IMR-90 (cell line): ENCODE data around the gene TMEM131L. TPM values are rescaled to one million over a fixed set of nuclear protein-coding genes. Genes with fewer than 3 reads are reported as not detected.

Experiments used
- ATAC-seq: fragments of 200-7000 bp; cut with Tn5 transposase; 2 replicates; pipeline ENCODE4 v1.9.1; 2020; ENCODE audit warnings: low read depth, mild to moderate bottlenecking, moderate library complexity
- BruUV-seq: library from RNA; stranded (reverse); fragments of 400-500 nt; replicated peaks from 2 replicates; lab custom pipeline; 2021; lab: Mats Ljungman, UMichigan
- CTCF ChIA-PET: fragments of 300-600 bp; formaldehyde crosslinking; extraction: SDS; loops from one replicate; lab custom pipeline; 2021; ENCODE audit warnings: antibody characterized with exemption; lab: Yijun Ruan, JAX
- POLR2A ChIA-PET: fragments of 300-600 bp; sonication (Branson Sonifier 250); formaldehyde crosslinking; loops from one replicate; lab custom pipeline; 2022; ENCODE audit warnings: antibody characterized with exemption; ENCODE audit not compliant: unreplicated experiment; lab: Charles Lee
- DNase-seq: peaks from one replicate; pipeline ENCODE4 v3.0.0; 2013
- H2AFZ ChIP-seq: replicated peaks from 2 replicates; pipeline ENCODE3; 2013; ENCODE audit warnings: low read length, mild to moderate bottlenecking; ENCODE audit not compliant: poor library complexity
- H2AK5ac ChIP-seq: 2 replicates; pipeline ENCODE4 v1.6.1; 2013; ENCODE audit warnings: low read depth, low read length, inconsistent platforms
- H2AK9ac ChIP-seq: replicated peaks from 2 replicates; pipeline ENCODE3; 2013; ENCODE audit warnings: mild to moderate bottlenecking, low read depth, low read length, moderate library complexity; ENCODE audit not compliant: poor library complexity
- H2BK120ac ChIP-seq: 2 replicates; pipeline ENCODE4 v1.6.1; 2013; ENCODE audit warnings: low read depth, low read length, inconsistent platforms
- H2BK15ac ChIP-seq: 3 replicates; pipeline ENCODE4 v1.6.1; 2013; ENCODE audit warnings: low read depth, low read length, inconsistent platforms
- H2BK20ac ChIP-seq: 2 replicates; pipeline ENCODE4 v1.6.1; 2013; ENCODE audit warnings: low read depth, mild to moderate bottlenecking, inconsistent platforms, low read length, moderate library complexity
- H2BK5ac ChIP-seq: 2 replicates; pipeline ENCODE4 v1.6.1; 2013; ENCODE audit warnings: mild to moderate bottlenecking, low read depth, low read length, inconsistent platforms; ENCODE audit not compliant: poor library complexity, severe bottlenecking
- H3K14ac ChIP-seq: replicated peaks from 2 replicates; pipeline ENCODE4 v1.6.1; 2013; ENCODE audit warnings: low read depth, low read length, inconsistent platforms
- H3K18ac ChIP-seq: 2 replicates; pipeline ENCODE4 v1.6.1; 2013; ENCODE audit warnings: low read depth, low read length, control low read depth
- H3K23ac ChIP-seq: 2 replicates; pipeline ENCODE4 v1.6.1; 2013; ENCODE audit warnings: low read depth, low read length, inconsistent platforms
- H3K27ac ChIP-seq: 2 replicates; pipeline ENCODE4 v1.5.1; 2013; ENCODE audit warnings: mild to moderate bottlenecking, control low read depth, low read length; ENCODE audit not compliant: insufficient read depth
- H3K27me3 ChIP-seq: 2 replicates; pipeline ENCODE4 v1.6.1; 2013; ENCODE audit warnings: low read length; ENCODE audit not compliant: control insufficient read depth, insufficient read depth
- H3K36me3 ChIP-seq: 2 replicates; pipeline ENCODE4 v1.6.1; 2013; ENCODE audit warnings: low read length, mixed read lengths; ENCODE audit not compliant: control insufficient read depth, insufficient read depth
- H3K4ac ChIP-seq: 2 replicates; pipeline ENCODE4 v1.6.1; 2013; ENCODE audit warnings: low read depth, low read length, inconsistent platforms
- H3K4me1 ChIP-seq: 2 replicates; pipeline ENCODE4 v1.6.1; 2013; ENCODE audit warnings: low read length, mixed read lengths; ENCODE audit not compliant: control insufficient read depth, insufficient read depth
- H3K4me2 ChIP-seq: 2 replicates; pipeline ENCODE4 v1.6.1; 2013; ENCODE audit warnings: low read depth, mild to moderate bottlenecking, control low read depth, low read length, moderate library complexity
- H3K4me3 ChIP-seq: 2 replicates; pipeline ENCODE4 v1.5.1; 2013; ENCODE audit warnings: low read depth, mild to moderate bottlenecking, control low read depth, low read length, moderate library complexity; ENCODE audit not compliant: insufficient read depth
- H3K56ac ChIP-seq: 2 replicates; pipeline ENCODE4 v1.6.1; 2013; ENCODE audit warnings: low read length, inconsistent platforms; ENCODE audit not compliant: insufficient read depth; ENCODE audit errors: extremely low read depth
- H3K79me1 ChIP-seq, 2 experiments: 2 replicates each; pipeline ENCODE4 v1.6.1; 2013; ENCODE audit warnings: low read length in 2 of 2, inconsistent platforms in 1 of 2, low read depth in 1 of 2
- H3K9ac ChIP-seq: 2 replicates; pipeline ENCODE4 v1.6.1; 2013; ENCODE audit warnings: low read depth, low read length, control low read depth
- H3K9me1 ChIP-seq: 2 replicates; pipeline ENCODE4 v1.6.1; 2013; ENCODE audit warnings: low read length, inconsistent platforms; ENCODE audit not compliant: insufficient read depth
- H3K9me3 ChIP-seq: 2 replicates; pipeline ENCODE4 v1.6.1; 2013; ENCODE audit warnings: low read length; ENCODE audit not compliant: control insufficient read depth, insufficient read depth
- H4K20me1 ChIP-seq: 2 replicates; pipeline ENCODE4 v1.6.1; 2013; ENCODE audit warnings: low read length, inconsistent platforms; ENCODE audit not compliant: insufficient read depth
- H4K5ac ChIP-seq: 2 replicates; pipeline ENCODE4 v1.6.1; 2013; ENCODE audit warnings: mild to moderate bottlenecking, low read depth, low read length, control low read depth
- H4K8ac ChIP-seq, 2 experiments: 2 replicates each; pipeline ENCODE4 v1.6.1; 2013; ENCODE audit warnings: low read depth in 2 of 2, low read length in 2 of 2, control low read depth in 1 of 2, inconsistent platforms in 1 of 2
- H4K91ac ChIP-seq: 2 replicates; pipeline ENCODE4 v1.6.1; 2013; ENCODE audit warnings: low read depth, low read length, inconsistent platforms; ENCODE audit not compliant: insufficient read depth
- CEBPB ChIP-seq: IDR thresholded peaks from 2 replicates; pipeline ENCODE4 v1.6.1; 2012; ENCODE audit warnings: low read depth, low read length, improper control_type of control experiment
- WGBS, 2 experiments: methylation state at CpG; one replicate each; pipeline versions ENCODE4 v1.1.5 to v1.1.7; 2013; ENCODE audit warnings: missing lambda C conversion rate in 2 of 2; ENCODE audit not compliant: insufficient read length in 1 of 2; ENCODE audit errors: extremely low coverage in 2 of 2; 5-methylcytosine and 5-hydroxymethylcytosine counted together
- dilution Hi-C: fragments of 300-500 bp; cut with HindIII; formaldehyde crosslinking; loops from one replicate; pipeline ENCODE4 v1.14.3; 2018; ENCODE audit warnings: low sequenced_read_pairs; ENCODE audit not compliant: unreplicated experiment
- in situ Hi-C: fragments of 300-500 bp; cut with MboI; formaldehyde crosslinking; loops from 3 replicates; pipeline ENCODE4 v1.14.3; 2019; ENCODE audit warnings: low sequenced_read_pairs, inconsistent platforms, mixed read lengths
- intact Hi-C: fragments of 100-400 bp; cut with micrococcal nuclease; formaldehyde crosslinking; loops from 2 replicates; pipeline ENCODE4 v1.10.0; 2022
- polyA plus RNA-seq, 3 experiments: library from polyadenylated mRNA; depleted of rRNA; stranded (reverse); fragments of >200 nt; gene quantifications; 2 replicates each; pipeline ENCODE4 v1.2.3, GENCODE V29; 2012; ENCODE audit warnings: low replicate concordance in 1 of 3
- total RNA-seq: library from RNA; depleted of rRNA; stranded (reverse); fragments of >200 nt; gene quantifications from 2 replicates; pipeline ENCODE4 v1.2.3, GENCODE V29; 2012

Gene TMEM131L
- total and polyA plus RNA-seq, 2 of the 4 experiments (the other 2 are of a cell fraction), result 8.4 to 23.8 TPM

DNA sequence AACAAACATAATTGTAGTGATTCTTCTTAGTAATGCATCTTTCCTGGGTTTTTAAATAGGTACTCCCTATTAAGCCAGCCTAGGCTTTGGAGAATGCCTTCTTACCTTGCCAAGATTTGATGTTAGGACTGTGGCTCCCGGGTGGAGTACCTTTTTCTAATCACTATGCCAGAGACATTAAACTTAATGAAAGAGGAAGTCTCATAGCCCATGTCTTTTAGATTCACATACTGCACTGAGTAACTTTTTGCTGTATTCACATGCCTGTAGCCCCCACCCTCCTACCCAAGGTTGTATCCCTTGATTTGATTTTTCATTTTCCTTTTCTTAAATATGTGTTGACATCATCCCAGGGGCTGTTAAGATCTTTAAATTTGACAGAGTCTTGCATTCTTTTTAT lies 113.7 kb downstream of the TMEM131L start:
- CTCF ChIA-PET, result no interaction called here
- 0 out of 2 replicates have a peak, but pooled peaks cover 2% of the 10 kb centered on the region for H3K36me3 ChIP-seq
- no peak overlapping the region for H2BK15ac ChIP-seq
- H2BK20ac ChIP-seq, result no peak overlapping the region
- H4K5ac ChIP-seq, result no peak overlapping the region
- H4K91ac ChIP-seq, result no peak overlapping the region
- in situ Hi-C loops (loop anchor here (5.0 to 25.0 kb wide), 2 partner anchors 438 to 743 kb away; no protein-coding TSS in a partner anchor), dilution Hi-C loops (no loop called here), intact Hi-C loops (no loop called here)
- H3K9me1 ChIP-seq, result no peaks in the 10 kb centered on the region; the same call in 1 of the 2 replicates
- no TSS peak for BruUV-seq
- H3K18ac ChIP-seq, result no peak overlapping the region
- no peak overlapping the region for H2AFZ ChIP-seq
- H2BK5ac ChIP-seq, result no peak overlapping the region
- ATAC-seq, result no peak
- H3K4me2 ChIP-seq, result no peak overlapping the region
- H4K20me1 ChIP-seq, result no peaks in the 10 kb centered on the region
- H2BK120ac ChIP-seq, result no peak overlapping the region
- POLR2A ChIA-PET, result no interaction called here
- DNase-seq, result no peak
- H2AK5ac ChIP-seq, result no peak overlapping the region
- H3K23ac ChIP-seq, result no peak overlapping the region
- WGBS, 2 experiments, result no CpG with 5 or more reads among the region's 1 CpG
- H3K9me3 ChIP-seq, result no peaks in the 10 kb centered on the region
- H3K14ac ChIP-seq, result no peak overlapping the region
- H3K79me1 ChIP-seq, result no peaks in the 10 kb centered on the region; a peak in 1 of 4 replicates
- no peak for TF ChIP-seq CEBPB
- H3K56ac ChIP-seq, result no peak overlapping the region
- no peak overlapping the region for H2AK9ac ChIP-seq
- no peak overlapping the region for H3K4me3 ChIP-seq
- H3K9ac ChIP-seq, result no peak overlapping the region
- H3K27me3 ChIP-seq, result no peaks in the 10 kb centered on the region
- no peak overlapping the region for H3K27ac ChIP-seq
- no peak overlapping the region for H4K8ac ChIP-seq
- no peaks in the 10 kb centered on the region for H3K4me1 ChIP-seq
- no peak overlapping the region for H3K4ac ChIP-seq
